HG03108 (cell line): ENCODE data around the gene ACSL6.

Experiments used
- ATAC-seq: cut with Tn5 transposase; IDR thresholded peaks from one replicate; pipeline ENCODE4 v1.9.1; 2021; ENCODE audit warnings: moderate library complexity; ENCODE audit not compliant: unreplicated experiment

Gene ACSL6

DNA sequence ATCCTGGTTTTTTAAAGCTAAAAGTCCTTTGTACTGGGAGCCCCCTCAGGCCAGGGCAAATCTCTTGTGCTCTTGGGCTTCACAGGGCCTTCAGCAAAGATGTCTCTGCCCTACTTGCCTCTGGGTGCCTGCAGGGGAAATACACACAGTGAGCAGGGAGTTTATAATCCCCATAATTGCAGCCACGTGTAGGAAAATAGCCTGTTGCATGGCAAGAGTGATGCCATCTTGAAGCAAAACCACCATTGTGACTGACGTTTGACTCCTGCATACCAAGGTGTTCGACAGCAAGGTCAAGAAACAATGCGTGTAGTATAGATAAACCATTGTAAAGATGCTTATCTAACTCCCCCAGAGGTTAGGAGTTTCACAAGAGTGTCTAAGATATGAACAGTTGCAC lies 37.6 kb upstream of the ACSL6 start:
- no peak for ATAC-seq

DNA sequence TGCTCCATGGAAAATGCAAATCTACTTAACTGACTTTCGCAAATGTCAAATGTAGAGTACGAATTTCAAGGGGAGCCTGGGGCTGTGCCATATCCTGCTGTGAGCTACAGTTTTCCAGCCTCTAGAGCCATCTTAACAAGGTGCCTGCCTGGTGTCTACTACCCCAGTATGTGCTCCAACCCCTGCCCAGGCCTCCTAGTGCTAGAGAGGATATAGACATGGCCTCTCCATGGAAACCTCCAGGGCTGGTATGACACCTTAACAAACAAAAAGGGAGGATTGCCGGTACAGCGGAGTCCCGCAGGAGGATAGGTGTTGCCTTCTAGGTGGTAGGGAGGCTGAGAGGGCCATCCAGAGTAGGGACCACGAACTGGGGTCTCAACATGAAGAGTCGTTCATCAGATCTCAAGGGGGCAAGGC lies 35.4 kb upstream of the ACSL6 start:
- no peak for ATAC-seq

DNA sequence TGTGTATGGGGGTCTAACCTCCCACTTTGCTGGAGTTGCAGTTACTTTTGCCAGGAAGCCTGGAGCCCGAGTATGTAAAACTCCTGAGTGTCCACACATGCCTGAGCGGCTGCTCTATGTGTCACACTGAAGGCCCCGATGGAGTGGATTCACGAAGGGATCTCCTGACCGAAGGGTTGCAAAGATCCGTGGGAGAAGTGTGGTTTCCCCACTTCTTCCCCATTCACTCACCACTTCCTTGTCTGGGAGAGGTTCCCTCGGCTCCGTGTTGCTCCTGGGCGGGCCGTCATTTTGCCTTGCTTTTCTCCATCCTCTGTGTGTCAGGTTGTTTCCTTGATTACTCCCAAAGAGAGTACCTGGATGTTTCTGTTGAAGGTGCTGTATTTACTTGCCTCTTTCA lies 32.7 kb upstream of the ACSL6 start:
- ATAC-seq = no peak

DNA sequence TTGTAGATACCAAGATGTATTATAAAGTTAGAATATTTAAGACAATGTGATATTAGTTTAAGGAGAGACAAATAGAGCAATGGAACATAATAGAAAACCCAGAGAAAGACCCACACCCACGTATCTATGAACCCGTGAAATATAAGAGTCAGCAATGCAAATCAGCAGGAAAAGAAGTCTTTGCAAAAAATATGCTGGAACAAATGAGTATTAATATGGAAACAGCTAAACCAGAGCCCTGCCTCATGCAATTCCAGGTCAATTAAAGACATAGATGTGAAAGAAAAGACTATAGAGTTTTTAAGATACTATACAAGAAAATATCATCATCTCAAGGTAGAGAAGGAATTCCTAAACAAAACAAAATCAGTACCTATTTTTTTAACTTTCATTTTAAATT lies 25.9 kb upstream of the ACSL6 start:
- no peak for ATAC-seq

DNA sequence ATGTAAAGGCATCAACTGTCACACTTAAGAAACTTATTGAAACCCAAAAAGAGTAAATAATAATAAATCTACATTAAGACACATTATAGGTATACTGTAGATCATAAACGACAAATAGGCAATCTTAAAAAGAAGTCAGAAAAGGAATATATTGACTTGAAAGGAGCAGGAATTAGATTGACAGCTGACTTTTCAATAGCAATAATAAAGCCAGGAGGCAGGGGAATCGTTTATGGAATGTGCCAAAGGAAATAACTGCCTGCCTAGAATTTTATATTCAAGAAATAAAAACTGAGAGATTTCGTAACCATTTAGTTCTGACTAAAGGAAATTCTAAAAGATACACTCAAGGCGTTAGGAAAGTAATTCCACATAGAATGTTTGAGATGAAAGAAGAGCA lies 21.7 kb upstream of the ACSL6 start:
- no peak for ATAC-seq

DNA sequence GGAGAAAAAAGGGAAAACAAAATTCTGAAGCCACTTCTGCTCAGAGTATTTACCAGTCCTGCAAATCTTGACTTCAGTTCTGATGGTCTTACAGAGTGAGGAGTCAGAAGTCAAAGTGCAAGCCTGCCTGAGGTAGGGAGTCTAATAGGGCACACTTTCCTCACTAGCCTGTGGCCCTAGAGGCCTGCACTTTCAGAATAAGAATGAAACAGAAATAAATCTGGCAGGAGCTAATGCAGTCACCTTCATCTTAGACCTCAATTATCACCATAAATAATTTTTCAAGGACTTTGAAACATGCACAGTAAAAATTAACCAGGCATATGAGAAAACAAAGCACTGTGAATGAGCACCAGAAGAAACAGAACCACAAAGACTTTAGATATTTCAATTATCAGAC lies 20.7 kb upstream of the ACSL6 start:
- no peak for ATAC-seq

DNA sequence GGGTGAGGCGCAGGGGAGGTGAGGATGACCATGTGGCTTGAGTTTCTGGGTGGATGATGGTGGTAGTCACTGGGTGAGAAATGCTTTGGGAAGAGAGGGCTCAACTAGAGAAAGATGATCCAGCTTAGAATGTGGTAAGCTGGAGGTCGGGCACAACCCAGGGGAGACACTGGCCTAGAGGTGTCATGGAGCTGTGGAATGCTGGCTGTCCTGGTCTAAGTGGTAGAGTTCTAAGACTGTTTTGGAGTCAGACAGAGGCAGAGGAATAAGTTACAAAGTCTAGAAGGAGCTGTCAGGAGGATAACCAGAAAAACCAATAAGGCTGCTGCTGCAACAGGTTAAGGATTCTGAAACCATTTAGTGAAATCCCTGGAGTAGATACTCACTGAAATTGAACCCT lies 19.2 kb upstream of the ACSL6 start:
- ATAC-seq = no peak

DNA sequence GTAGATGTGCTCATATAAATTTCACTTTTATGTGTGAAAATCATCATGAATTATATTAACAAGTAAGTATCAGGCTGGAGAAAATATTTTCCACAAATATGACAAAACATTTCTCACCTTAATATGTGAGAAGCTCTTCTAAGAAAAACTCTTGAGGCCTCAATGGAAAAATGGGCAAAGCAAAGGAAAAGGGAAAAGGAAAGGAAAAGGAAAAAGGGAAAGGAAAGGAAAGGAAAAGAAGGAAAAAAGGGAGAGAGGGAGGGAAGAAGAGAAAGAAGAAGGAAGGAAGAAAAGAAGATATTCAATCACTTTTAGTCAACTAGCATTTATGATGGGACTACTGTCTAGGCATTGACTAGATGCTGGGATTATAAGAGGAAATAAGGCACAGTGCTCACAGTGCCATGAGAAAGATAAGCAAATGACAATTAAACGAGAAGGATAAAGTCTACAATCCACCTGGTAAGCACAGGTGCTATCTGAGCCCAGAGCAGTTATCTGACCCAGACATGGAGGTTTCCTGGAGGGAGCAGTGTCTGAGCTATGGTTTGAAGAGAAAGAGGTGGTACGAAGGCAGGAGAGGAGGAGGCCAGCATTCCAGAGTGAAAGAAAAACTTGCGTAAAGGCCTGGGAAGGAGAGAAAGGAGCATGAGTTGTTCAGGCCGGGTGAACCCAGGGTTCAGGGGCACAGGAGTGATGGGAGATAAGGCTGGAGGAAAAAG lies 18.3 kb upstream of the ACSL6 start:
- no peak for ATAC-seq

DNA sequence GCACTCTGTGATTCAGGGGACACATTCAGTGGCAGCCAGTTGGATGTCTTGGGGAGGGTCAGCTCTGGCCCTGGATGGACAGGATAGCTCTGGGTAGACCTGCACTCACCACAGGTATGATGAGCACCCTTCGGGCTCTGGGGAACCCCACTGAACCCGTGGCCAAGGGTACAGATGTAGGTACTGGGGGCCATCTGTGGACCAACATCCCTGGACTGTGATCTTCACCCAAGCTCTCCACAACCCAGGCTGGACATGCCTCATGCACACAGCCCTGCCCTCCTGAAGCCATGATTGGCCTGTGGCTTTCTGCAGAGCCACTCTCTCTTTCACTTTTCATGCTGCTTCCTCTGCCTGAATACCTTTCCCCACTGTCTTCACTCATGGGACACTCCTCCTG lies 15.6 kb upstream of the ACSL6 start:
- ATAC-seq = no peak

DNA sequence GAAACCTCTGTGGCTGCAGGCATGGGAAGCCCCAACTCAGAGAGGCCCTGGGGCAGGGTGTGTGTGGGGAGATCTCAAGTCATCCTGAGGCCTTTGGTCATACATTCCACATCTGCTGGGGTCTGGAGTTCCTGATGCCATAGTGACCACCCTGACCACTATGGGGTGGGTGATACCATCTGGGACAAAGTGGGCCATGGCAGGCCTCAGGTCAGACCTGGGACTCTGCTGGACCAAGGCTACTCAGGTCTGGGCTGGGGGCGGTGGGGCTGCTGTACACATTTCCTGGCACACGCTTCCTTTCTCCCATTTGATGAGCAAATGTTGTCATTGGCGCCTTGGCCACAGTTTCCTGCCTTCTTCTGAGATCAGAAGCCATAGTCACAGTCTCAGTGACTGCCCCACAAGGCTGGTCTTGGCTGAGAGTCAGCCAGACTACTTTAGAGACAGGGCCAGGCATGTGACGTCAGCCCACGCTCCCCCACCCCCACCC lies 15.1 kb upstream of the ACSL6 start:
- no peak for ATAC-seq

DNA sequence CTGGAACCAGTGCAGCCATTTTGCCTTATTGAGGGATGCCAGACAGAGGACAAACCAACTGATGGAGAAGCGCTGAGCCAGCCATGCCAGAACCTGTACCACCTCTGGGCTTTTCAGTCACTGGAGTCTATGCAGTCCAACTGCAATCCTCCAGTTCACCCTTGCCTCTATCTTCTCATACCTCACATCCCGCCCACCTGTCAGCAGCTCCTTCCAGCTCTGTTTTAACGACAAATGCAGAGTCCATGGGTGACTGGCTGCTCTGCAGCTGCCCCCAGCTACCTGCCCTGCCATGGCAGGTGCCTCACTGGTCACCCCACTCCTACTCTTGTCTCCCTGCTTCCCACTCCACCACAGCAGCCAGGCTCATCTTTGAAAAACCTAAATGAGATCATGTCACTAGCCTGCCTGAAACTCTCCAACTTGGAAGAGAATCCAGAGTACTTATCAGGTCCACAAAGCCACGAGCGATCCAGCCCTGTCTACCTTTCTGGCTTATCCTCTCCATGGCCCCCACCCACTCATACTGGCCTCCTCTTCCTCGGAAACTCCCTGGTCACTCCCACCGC lies 14.0 kb upstream of the ACSL6 start:
- no peak for ATAC-seq

DNA sequence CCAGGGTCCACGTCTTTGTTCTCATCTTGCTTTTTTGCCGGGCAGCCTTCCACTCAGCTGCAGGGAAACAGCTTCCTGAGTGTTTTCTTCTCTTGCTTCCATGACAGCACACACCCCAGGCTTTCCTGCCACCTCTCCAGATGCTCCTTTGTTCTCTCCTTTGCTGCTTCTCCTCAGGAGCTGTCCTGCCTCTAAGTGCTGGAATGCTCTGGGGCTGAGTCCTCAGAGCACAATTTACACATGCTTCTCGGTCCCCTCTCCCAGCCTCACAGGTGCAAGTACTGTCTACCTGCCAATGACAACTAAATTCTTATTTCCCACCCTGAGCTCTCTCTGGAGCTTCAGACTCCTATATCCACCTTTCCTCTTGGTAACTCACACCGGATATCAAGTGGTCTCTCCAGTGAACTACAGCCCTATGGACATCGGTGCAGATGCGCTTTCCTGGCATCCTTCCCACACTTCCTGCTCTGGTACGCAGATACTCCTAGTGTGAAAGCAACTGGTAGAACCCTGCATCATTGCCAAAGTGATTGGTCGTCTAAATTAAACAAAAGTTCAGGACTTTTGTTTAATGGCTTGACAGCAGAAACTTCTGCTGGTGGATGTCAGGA lies 13.4 kb upstream of the ACSL6 start:
- no peak for ATAC-seq

DNA sequence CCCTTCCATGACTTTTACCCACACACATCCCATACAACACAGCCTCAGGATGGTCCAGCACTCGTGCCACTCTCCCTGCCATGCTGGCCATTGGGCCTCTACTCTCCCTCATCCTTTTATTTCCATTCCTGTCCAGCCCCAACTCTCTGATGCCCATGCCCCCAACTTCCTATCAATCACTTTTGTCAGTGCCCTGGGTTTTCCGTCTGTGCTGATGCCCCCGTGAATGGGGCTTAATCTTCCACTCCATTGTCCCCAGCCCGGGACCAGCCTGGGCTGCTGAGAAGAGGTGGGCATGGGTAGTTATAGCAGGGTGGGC lies 12.6 kb upstream of the ACSL6 start:
- ATAC-seq = no peak

DNA sequence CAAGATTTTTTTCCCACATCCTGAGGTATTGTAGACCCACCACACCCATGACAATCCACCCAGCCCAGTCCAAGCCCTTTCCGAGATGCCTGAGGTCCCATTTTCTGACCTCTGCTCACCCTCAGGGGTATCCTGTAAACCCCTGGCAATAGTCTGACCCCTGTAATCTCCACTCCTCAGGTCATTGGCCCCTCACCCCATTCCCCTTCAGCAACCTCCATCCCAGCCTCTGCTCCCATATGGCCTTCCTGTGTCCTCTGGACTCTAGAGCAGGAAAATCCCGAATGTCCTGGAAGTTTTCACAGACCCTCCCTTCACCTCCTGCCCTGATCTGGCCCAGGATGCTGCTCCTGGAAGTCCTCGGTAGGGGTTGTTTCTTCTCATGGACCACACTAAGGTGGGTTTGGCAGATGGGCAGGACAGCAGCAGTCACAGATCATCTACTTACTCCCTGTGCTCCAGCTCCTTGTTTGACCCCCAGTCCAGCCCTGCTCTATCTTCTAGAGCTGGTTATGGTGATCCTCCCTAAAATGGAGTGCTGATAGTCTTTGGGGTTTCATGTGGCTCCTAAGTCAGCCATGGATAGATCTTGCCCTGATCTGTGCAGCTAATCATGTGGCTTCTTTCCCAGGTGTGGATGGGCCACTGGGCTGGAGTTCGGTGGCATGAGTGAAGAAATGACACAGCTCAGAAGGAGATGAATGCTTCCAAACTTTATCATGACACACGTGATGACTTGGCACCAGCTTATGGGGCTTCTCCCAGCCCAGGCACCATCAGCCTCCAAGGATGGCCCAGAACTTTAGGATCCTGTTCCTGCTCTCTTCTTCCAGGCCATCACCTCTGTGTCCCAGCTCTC lies 12.0 kb upstream of the ACSL6 start:
- ATAC-seq = no peak

DNA sequence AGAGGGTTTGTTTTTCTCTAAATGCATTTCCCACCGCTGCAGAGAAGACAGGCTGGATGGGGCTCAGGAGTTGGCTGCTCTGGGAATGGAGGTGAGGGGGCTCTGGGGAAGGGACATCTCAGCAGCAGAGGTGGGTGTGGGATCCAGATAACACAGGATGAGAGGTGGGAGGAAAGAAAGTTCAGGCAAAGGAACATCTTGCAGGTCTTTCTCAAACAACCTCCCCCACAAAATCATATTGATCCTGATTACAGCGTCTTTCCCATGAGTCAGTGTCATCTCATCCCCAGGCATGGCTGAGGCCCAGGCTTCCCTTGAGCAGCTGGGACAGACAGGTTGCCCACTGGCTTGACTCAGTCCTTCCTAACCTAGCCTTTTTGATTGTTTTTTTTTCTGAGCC lies 11.3 kb upstream of the ACSL6 start:
- no peak for ATAC-seq

DNA sequence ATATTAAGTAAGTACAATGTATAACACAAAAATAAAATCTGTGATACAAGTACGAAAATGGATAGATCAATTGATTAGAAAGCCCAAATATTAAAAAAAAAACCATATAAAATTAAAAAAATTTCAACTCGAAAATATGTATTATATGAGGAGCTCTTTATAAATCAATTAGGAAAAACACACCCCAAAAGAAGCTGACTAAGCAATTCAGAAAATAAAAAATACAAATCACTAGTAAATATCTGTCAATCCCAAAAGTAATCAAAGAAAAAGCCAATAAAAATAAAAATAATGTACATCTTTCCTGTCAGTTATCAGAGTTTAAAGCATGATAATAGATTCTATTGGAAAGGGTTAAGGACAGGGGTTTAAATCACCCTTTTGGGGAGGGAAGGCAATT lies 10.2 kb upstream of the ACSL6 start:
- no peak for ATAC-seq

DNA sequence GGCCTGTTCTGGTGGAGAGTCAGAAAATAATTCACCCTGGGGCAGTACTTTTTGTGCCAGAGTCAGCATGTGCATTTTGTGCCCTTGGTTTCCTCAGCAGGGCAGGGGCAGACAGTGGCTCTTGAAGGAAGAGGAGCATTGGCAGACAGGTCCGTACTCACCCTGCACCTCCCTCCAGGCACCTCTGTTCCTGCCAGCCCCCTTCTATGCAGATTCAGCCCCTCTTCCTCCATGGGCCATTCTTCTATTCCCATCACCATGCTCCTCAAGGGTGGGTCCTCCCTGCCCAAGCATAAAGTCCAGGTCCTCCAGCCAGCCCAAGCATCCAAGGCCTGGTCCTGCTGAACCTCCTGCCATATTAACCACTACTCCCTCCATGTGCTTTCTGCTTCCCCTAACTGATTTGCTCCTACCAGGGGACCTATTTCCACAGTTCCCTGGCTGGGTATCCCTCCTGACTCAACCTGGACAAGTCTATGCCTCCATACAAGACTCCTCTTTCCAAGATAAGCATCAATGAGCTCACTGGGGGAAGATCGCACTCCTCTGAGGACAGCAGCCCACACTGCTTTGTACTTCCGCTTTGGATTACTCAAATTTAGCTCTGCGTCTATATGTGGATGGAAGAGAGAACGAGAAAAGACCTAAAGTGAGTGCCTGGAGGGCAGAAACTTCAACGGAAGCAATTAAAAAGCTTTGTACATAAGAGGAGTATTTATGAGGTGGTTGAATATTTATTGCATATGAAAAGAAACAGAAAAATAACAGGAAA lies 9.3 kb upstream of the ACSL6 start:
- peak; percentile 12 for ATAC-seq

DNA sequence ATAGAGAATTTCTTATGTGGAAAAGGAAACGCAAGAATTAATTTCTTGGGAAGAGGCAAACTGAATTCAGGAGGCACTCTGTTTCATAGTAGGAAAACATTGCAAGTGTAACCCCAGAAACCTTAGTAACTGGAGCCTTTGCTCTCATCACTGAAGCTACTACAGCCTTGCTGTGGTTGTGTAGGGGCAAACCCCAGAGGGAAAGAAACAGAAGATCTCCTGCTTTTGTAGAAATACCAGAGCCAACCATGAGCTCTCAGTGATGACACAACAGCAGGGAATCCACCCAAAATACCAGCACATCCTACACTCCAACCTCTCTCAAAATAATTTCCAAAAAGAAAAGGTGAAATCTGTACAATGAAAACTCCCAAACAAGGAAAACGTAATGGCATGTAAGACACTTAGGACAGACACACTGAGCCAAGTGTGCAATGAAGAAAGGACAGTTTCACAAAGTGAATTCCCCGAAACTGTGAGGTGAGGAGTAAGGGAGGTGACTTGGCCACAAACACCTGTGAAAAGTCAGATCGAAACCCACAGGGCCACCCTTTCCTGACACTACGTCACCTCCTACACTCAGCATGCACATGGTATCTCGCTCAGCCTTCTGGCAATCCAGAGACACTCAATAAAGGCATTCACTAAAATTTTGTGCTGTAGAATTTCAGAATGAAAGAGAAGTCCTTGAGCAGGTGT lies 8.5 kb upstream of the ACSL6 start:
- peak; percentile 97 for ATAC-seq

DNA sequence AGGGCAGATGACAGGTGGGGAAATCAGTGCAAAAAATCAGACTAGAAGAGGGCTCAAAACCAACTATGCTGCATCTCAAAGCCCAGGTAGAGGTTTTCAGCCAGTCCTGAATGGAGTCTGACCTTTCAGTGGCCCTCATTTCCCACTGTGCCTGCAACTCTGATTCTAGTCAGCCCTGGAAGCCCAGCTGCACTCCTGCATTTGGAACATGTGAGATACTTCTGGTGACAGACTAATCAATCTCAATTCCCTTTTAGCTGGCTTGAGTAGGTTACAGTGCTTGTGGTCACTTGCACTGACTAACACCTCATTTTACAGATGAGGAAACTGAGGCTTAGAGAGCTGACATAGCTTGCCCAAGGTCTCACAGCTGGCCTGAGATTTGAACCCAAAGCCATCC lies 7.9 kb upstream of the ACSL6 start:
- ATAC-seq = no peak
